DMS53 (cell line): Measurements from ENCODE around the gene RNF44.
A peak's percentile ranks its signal among the peaks of the same experiment; 100 is the strongest.
"Not testable (repeated sequence)": the region's sequence is repeated elsewhere in the genome, so short reads cannot be mapped to it uniquely, and the experiment has no call there.

Experiments
- DNase-seq: peaks from one replicate; lab custom pipeline; 2025; lab: John Stamatoyannopoulos, UW

The RNF44 gene

GRCh38 chr5:176552332-176552869 lies 15.2 kb upstream of the RNF44 start:
- no peak for DNase-seq

GRCh38 chr5:176550937-176551336 lies 13.7 kb upstream of the RNF44 start:
- not testable (repeated sequence) for DNase-seq

DNA sequence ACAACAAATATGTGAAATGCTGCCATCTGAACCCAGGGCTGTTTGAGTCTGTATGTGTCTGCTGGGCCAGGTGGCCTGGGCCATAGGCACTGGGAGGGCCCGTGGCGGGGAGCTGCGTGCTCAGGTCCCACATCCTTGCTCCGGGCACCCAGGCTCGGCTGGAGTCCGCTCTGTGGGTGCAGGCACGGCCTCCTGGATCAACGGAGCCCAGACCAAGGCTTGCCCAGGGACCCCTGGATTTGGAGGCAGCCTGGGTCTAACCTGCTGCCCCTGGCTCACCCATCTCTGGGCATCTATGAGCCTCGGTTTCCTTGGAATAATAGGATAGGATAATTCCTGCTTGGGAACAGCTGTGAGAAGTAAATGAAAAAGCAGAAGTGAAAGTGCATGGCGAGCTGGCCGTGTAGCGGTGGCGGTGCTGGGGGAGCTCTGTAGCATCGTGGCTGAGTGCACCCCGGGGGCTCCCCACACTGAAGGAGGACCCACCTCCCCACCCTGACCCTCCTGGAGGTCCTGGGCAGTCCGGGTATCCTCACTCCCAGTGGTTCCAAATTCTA lies 13.2 kb upstream of the RNF44 start:
- DNase-seq = no peak

DNA sequence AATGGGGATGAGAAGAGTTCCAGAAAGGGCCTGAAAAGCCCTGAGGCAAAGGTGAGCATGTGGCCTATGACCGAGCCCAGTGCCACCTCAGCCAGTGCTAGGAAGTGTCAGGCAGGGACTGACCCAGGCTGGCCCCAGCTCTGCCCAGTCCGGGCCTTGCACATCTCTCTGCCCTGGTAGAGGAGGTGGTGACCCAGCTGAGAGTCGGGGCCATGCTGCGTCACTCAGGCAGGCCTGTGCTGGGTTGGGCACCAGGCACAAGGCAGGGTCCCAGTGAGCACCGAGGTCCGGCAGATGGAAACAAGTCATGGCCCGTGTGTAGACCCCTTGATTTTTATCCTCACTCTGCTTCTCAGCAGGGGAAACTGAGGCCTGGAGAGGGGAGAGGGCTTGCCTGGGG lies 12.7 kb upstream of the RNF44 start:
- no peak for DNase-seq

- no peak for DNase-seq
These were observed 11.8 kb upstream of the RNF44 start, which contains the start of gene CDHR2 for GRCh38 chr5:176548967-176549444. Gene CDHR2, plus strand, starts transcription at chr5:176549342. Its CDS starts 16,011 bp downstream, at chr5:176565353.

DNA sequence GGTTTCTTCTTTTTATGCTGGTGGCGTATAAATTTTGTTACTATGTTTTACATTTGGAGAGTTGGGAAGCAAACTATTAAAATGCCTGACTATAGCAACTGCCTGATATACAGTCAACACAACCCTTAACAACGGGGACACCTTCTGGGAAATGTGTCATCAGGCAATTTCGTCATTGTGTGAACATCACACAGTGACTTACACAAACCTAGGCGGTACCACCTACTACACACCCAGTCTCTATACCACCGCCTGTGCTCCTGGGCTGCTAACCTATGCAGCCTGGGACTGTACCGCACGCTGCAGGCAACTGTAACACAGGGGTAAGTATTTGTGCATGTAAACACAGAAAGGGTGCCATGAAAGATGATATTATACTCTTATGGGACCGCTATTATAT lies 10.6 kb upstream of the RNF44 start:
- DNase-seq = peak; percentile 70

DNA sequence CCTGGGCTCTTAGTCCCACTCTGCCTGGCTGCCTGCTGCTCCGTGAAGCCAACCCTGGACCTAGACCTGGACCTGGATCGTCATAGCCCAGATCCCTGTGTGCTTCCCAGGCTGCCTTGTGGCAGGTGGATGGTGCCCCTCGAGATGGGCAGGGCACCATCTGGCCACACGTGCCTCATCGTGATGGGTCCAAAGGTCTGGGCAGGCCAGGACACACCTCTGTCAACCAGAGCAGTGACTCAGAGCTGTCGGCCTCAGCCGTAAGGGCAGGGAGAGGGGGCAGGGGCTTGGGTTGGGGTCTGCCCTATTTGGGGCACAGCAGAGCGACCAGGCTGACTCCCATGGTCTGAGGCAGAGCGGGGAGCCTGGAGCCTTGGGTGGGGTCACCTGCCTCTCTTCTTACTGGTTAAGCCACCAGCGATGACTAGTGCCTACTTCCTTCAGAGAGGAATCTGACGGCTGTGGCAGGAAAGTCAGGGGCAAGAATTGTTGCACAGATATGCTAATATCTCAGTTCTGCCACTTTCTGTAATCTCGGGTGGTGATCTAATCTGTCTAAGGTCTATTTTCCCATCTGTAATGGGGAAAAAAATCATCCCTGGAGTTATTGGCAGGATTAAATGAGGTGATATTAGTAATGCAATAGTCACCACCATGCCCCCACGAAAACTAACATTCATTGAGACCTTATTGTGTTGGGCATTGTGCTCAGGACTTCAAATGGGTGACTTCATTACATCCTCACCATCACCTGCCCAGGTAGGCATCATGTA lies 8.7 kb upstream of the RNF44 start:
- peak; percentile 96 for DNase-seq

- no peak for DNase-seq
These were observed 8.2 kb upstream of the RNF44 start for GRCh38 chr5:176545388-176545736.

GRCh38 chr5:176543428-176544182 lies 6.4 kb upstream of the RNF44 start:
- DNase-seq = peak; percentile 96

DNA sequence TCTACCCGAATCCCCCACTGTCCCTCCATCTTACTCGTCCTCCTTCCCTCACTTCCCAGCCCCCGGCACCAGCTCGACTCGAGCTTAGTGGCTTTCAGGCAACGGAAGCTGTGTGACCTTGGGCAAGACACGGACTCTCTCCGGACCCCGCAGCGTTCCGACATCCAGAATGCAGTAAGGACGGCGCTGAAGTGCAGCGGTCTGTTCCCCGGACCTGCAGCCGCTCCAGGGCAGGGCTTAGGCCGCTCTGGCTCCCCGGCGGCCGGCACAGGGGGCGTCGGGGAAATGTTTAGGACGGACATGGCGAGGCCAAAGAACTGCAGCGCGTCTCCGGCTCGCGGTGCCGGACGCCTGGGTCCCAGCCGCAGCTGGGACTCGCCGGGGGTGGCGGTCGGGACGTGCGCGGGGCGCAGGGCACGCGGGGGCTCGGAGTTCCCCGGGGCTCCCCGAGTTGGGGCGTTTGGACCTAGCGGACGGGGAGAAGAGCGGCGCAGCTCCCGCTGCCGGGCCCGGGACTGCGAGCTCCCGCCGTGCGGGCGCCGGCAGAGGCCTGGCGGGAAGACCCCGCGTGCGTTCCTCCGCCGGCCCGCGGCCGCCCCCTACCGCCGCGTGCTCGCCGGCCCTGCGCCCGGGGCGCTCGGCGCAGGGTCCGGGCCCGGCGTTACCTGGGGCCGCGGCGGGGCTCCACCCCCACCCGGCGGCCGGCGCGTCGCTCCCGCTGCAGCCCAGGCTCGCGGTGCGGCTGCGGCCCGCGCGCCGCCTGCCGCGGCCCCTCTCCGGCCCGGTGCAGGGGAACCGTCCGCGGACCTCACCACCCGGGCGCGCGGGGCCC lies 5.6 kb upstream of the RNF44 start:
- DNase-seq = peak; percentile 83

DNA sequence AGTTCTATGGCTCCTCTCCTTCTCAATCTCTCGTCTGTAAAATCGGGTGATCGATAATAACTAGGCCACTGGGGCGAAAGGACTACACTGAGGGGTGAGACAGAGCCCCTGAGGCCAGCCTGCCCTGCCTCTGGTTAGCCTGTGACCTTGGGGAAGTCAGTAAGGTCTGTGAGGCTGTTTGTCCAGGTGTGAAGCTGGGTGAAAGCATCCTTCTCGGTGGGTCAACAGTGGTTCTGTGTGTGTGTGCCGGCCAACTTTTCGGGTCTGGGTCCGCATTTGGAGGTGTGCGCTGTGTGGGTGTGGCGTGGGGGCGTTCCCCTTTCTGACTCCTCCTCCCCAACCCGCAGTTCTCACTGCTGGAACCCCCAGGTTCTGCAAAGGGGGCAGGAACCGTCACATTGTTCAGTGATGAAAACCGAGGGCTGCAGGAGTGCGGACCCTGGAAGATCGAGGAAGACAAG lies 5.0 kb upstream of the RNF44 start:
- DNase-seq = peak; percentile 39

DNA sequence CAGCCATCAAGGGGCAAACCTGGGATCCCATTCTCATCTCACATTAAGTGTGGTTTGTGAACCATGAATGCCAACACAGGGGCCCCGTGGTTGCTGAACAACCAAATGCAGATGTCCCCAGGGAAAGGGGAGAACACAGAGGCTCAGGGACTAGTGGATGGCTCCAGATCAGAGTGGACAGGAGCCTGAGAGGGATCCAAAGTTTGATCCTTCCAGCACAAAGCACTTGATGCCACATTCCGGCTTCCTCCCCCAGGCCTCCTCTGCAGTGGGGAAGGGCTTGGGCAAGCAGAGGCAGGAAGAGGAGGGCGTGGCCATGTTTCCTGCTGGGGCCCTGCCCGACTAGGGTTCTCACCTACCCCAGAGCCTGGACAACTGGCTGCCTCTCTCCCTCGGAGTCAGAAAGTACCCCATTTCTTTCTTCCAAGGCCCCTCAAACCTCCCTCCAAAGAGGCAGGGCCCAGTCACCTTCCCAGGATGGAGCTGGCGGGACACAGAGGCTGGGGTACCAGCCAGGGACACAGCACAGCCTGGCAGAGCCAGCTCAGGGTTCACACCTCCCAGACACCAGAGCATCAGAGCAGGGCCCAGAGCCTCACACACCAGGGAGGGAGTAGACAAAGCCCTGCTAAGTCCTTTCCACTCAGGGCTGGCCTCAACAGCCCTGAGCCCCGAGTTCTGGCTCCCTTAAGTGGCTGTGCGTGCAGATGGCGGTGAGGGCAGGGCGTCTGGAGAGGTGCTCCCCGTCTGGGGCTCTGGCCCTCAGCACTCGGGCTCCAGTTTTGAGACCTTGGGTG lies 4.3 kb upstream of the RNF44 start:
- peak; percentile 44 for DNase-seq

DNA sequence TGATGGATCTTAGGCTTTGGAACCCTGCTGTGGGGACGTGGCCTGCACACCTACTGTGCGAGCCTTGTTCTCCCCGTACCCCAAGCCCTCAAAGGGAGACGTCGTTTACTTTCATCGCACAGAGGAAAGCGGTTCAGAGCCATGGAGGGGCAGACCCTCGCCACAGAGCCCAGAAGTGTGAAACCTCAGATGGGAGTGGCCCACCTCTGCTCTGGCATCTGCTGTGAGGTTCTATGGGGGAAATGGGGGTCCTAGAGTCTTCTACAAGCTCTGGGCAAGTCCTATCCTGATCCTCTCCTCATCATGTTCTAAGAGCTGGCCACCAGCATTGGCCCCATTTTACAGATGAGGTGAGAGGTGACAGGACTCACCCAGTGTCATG lies 3.7 kb upstream of the RNF44 start:
- no peak for DNase-seq

GRCh38 chr5:176540476-176540899 lies 3.3 kb upstream of the RNF44 start:
- DNase-seq = no peak

GRCh38 chr5:176538989-176539384 lies 1.8 kb upstream of the RNF44 start:
- DNase-seq = no peak

GRCh38 chr5:176538230-176538988 lies 1.2 kb upstream of the RNF44 start:
- peak; percentile 68 for DNase-seq

DNA sequence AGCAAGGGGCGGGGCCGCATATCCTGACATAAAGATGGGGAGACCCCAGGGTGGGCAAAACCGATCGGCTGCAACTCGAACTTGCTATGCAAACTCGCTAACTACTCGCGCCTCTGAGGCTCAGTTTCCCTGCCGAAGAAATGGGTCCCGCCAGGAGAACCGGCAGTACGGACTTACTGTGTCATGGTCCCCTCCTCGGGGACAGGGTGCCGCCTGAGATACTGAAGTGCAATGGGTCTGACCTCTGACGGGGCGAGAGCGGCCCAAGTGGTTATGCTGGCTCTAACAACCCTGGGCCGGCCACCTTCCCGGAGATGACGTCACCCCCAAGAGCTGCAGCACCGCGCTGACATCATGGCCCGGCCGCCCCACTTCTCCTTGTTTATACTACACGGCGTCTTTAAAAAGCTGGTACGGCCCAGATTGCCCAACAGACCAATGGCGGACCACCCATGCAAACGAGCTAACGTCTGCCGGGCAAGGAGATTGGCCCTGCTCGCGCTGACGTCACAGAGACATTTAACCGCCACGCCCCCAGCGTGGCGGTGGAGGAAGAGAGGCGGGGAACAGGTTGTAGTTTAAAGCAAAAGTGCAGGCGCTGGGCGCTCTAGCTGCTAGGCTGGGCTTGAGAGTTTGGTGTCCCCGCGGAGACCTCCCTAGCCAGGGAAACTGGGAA lies 490 bp upstream of the RNF44 start:
- peak; percentile 100 for DNase-seq

- peak; percentile 89 for DNase-seq
These were observed 885 bp downstream of the RNF44 start for GRCh38 chr5:176536132-176536901.

- DNase-seq = peak; percentile 54
These were observed 1.5 kb downstream of the RNF44 start for GRCh38 chr5:176535664-176536131.
